ENCODE data around the gene IQGAP1.

The IQGAP1 gene

GRCh38 chr15:90530250-90531051 is 142.4 kb downstream of the IQGAP1 start:
- ChIA-PET POLR2A (interaction anchor here (0.5 to 2.5 kb wide), 5 partner anchors 9 to 585 kb away, joined by 3 to 9 read pairs (median 4); partner anchors contain the start of genes IQGAP1 and UNC45A), CTCF (interaction anchor here (0.5 to 1.9 kb wide), 6 partner anchors 16 to 402 kb away, joined by 3 to 10 read pairs (median 4); partner anchors contain the start of gene HDDC3)
- Histone ChIP-seq H3K9me3 (ENCODE audit: control insufficient read depth, insufficient read depth, low read depth, low read length) (no peaks in the 10 kb centered on the region), H3K4me3 (ENCODE audit: low read depth, low read length) (peak overlapping the region; percentile 81), H3K27ac (ENCODE audit: extremely low read depth, low read depth, low read length) (peak overlapping the region; percentile 96), H3K36me3 (ENCODE audit: control insufficient read depth in 2 of 2, insufficient read depth in 1 of 2, low read length in 2 of 2) (no peaks in the 10 kb centered on the region), H3K4me1 (ENCODE audit: control insufficient read depth, insufficient read depth, low read length) (peaks cover 11% of the 10 kb centered on the region)
- TF ChIP-seq, protein P1, sequence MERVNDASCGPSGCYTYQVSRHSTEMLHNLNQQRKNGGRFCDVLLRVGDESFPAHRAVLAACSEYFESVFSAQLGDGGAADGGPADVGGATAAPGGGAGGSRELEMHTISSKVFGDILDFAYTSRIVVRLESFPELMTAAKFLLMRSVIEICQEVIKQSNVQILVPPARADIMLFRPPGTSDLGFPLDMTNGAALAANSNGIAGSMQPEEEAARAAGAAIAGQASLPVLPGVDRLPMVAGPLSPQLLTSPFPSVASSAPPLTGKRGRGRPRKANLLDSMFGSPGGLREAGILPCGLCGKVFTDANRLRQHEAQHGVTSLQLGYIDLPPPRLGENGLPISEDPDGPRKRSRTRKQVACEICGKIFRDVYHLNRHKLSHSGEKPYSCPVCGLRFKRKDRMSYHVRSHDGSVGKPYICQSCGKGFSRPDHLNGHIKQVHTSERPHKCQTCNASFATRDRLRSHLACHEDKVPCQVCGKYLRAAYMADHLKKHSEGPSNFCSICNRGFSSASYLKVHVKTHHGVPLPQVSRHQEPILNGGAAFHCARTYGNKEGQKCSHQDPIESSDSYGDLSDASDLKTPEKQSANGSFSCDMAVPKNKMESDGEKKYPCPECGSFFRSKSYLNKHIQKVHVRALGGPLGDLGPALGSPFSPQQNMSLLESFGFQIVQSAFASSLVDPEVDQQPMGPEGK (tag by site-specific recombination; IDR thresholded peaks at IDR 0.05): peak; percentile 61
- no peak for TF ChIP-seq ZBTB48 (tag by site-specific recombination; IDR thresholded peaks at IDR 0.05)
- TF ChIP-seq ZNF423 (tag by site-specific recombination; IDR thresholded peaks at IDR 0.05): peak; percentile 89
- TF ChIP-seq SP3 (tag by site-specific recombination; IDR thresholded peaks at IDR 0.05): peak; percentile 62; the same call in 1 of the 2 replicates
- TF ChIP-seq, protein P2, sequence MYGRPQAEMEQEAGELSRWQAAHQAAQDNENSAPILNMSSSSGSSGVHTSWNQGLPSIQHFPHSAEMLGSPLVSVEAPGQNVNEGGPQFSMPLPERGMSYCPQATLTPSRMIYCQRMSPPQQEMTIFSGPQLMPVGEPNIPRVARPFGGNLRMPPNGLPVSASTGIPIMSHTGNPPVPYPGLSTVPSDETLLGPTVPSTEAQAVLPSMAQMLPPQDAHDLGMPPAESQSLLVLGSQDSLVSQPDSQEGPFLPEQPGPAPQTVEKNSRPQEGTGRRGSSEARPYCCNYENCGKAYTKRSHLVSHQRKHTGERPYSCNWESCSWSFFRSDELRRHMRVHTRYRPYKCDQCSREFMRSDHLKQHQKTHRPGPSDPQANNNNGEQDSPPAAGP (tag by site-specific recombination; IDR thresholded peaks at IDR 0.05): 0 out of 2 replicates have a peak, but pooled peaks have one; percentile 16
- peak; percentile 65 for TF ChIP-seq SP2 (tag by site-specific recombination; IDR thresholded peaks at IDR 0.05)
- TF ChIP-seq ZNF335 (tag by site-specific recombination; conservative IDR thresholded peaks at IDR 0.05): peak; percentile 76
- TF ChIP-seq ZNF398 (tag by site-specific recombination; IDR thresholded peaks at IDR 0.05): no peak; the same call in none of the 2 replicates
- peak; percentile 69 for TF ChIP-seq ZBTB17 (tag by site-specific recombination; IDR thresholded peaks at IDR 0.05)
- no peak for TF ChIP-seq CTCF (tag by site-specific recombination; IDR thresholded peaks at IDR 0.05)
- peak; percentile 68 for TF ChIP-seq GLIS2 (tag by site-specific recombination; IDR thresholded peaks at IDR 0.05)
- peak; percentile 68; the same call in 1 of the 2 replicates for TF ChIP-seq EGR2 (tag by site-specific recombination; IDR thresholded peaks at IDR 0.05; ENCODE audit: low read depth)
- TF ChIP-seq ZNF18 (tag by site-specific recombination; IDR thresholded peaks at IDR 0.05): 0 out of 2 replicates have a peak, but pooled peaks have one; percentile 31
- no peak for TF ChIP-seq ZNF560 (tag by site-specific recombination; IDR thresholded peaks at IDR 0.05; ENCODE audit: borderline replicate concordance)
- TF ChIP-seq ZFHX2 (tag by site-specific recombination; conservative IDR thresholded peaks at IDR 0.05): peak; percentile 87
- peak; percentile 44 for TF ChIP-seq KLF8 (tag by site-specific recombination; IDR thresholded peaks at IDR 0.05)
- TF ChIP-seq ZNF791 (tag by site-specific recombination; IDR thresholded peaks at IDR 0.05): no peak
- TF ChIP-seq ZBTB8A (tag by site-specific recombination; IDR thresholded peaks at IDR 0.05): peak; percentile 47; the same call in 1 of the 2 replicates
- peak; percentile 93 for TF ChIP-seq ZBTB20 (tag by site-specific recombination; IDR thresholded peaks at IDR 0.05)
- peak; percentile 11 for TF ChIP-seq ZIC2 (tag by site-specific recombination; IDR thresholded peaks at IDR 0.05)
- TF ChIP-seq ZFP37 (tag by site-specific recombination; IDR thresholded peaks at IDR 0.05): 0 out of 2 replicates have a peak, but pooled peaks have one; percentile 61
- no peak for TF ChIP-seq ZNF610 (tag by site-specific recombination; IDR thresholded peaks at IDR 0.05; ENCODE audit: borderline replicate concordance)
- peak; percentile 75 for TF ChIP-seq ZNF600 (tag by site-specific recombination; IDR thresholded peaks at IDR 0.05)
- TF ChIP-seq ZBTB7A (tag by site-specific recombination; IDR thresholded peaks at IDR 0.05; ENCODE audit: low read depth): 0 out of 2 replicates have a peak, but pooled peaks have one; percentile 28
- peak; percentile 38; the same call in 1 of the 2 replicates for TF ChIP-seq ZEB2 (tag by site-specific recombination; IDR thresholded peaks at IDR 0.05)
- TF ChIP-seq ZNF629 (tag by site-specific recombination; IDR thresholded peaks at IDR 0.05): 0 out of 2 replicates have a peak, but pooled peaks have one; percentile 8
- peak; percentile 17; the same call in 1 of the 2 replicates for TF ChIP-seq ZNF76 (tag by site-specific recombination; IDR thresholded peaks at IDR 0.05; ENCODE audit: borderline replicate concordance, low read depth)
- no peak for TF ChIP-seq PRDM1 (tag by site-specific recombination; IDR thresholded peaks at IDR 0.05)

Data from HEK293 (cell line).